SKM-1 treated with dmso at 0.1 percent for 144 hours (cell line): ENCODE results near the gene HEATR3.
"Not testable (repeated sequence)": the region's sequence is repeated elsewhere in the genome, so short reads cannot be mapped to it uniquely, and the experiment has no call there.

Experiments used
- DNase-seq: peaks from one replicate; lab custom pipeline; 2025; ENCODE audit not compliant: unreplicated experiment; lab: John Stamatoyannopoulos, UW

The HEATR3 gene

DNA sequence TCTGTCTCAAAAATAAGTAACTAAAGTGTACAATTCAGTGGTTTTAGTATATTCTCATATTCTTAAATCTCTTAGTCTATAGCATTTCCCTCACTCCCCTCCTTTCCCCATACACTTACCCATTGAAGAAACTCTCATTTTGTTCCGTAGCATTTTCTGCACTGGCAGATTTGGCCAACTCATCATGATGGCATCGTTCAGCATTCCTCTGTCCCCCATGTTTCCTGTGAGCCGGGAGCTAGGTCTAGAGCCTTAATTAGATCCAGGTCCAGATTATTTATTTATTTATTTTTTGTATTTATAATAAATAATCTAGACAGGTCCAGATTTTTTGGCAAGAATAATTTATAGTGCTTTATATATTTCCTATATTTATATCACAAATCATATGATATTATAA is 31.0 kb downstream of the HEATR3 start:
- no peak for DNase-seq

DNA sequence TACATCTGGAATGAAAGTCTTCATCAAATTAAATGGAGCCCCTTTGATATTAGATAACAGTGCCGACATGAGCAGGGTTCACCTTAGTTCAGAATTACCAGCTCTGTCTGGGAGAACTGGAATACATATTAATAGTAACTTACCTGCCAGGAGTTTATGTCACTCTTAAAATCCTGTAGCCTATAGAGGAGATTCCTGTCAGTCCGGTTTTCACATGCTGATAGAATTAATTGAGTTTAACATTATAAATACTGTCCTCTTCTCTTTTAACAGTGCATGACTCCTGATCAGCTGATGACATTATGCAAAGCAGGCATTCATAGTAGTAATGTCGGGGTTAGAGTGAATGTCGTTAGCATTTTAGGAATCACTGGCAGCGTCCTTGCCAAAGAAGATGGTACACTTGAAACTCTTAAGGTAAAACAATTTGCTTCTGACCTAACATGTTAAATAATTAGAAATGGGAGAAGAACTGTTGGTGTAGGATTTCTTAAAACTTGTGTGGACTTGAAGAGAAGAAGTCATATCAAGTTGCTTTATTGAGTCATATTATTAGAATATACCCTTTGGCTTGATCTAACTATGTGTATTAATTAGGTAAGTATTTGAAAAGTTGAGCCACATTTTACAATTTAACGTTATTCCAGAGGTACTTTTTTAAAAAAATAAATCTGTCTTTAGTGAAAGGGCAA is 34.3 kb downstream of the HEATR3 start:
- no peak for DNase-seq

DNA sequence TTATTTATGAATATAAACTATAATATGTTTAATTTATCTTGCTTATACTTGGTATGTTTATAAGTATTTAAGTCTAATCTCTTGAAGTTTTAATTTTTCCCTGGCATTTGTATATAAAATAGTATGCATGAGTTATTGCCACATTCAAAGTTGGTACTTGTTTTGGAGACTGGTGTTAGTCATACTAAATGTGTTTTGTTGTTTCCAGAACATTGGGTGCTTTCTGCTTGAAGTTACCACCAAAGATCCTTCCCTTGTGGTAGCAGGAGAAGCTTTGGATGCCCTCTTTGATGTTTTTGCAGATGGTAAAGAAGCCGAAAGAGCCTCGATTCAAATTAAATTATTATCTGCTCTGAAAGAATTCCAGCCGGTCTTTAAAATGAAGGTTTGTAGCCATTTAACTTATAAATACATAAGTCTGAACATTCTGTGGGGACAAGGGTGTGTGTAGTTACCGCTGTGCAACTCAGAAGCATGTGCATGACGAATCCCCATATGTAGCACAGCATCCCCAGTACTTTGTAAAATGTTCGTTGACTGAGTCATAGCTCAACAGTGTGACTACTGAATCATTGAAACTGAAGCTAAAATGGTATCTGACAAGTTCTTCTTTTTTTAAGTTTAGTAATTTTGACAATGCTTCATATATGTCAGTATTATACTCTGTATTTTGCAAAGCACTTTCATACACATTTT is 36.4 kb downstream of the HEATR3 start:
- no peak for DNase-seq

- no peak for DNase-seq
Observed at GRCh38 chr16:50103764-50104163, 38.0 kb downstream of the HEATR3 start.

GRCh38 chr16:50114357-50115129 is 48.8 kb downstream of the HEATR3 start:
- no peak for DNase-seq

- DNase-seq, result no peak
Observed at GRCh38 chr16:50120711-50121110, 54.9 kb downstream of the HEATR3 start.

GRCh38 chr16:50121278-50121677 is 55.5 kb downstream of the HEATR3 start:
- DNase-seq, result no peak

DNA sequence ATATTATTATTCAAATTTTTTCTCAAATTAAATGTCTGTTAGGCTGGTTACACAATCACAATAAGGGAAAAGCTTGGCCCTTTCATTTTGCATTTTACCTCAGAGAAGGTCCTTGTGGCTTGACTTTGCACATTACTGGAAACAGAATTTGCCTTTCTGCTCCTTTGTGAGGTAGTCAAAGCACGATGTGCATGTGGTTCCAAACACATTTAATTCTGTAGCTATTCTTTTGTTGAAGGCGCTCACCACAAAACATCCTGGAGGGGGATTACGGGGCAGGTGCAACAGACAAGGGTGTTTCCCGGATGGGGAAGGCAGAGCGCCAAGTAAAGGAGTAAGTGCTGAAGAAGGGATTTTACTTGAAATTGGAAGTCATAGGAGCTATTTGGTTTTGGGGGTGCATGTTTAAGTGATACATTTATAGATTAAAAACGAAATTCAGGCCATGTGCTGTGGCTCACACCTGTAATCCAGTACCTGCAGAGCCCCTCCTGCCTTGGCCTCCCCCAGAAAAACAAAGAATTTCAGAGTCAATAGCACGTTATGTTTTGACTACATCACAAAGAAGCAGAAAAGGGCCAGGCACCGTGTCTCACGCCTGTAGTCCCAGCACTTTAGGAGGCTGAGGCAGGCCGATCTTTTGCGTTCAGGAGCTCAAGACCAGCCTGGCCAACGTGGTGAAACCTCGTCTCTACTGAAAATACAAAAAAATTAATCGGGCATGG is 56.1 kb downstream of the HEATR3 start:
- DNase-seq, result no peak

DNA sequence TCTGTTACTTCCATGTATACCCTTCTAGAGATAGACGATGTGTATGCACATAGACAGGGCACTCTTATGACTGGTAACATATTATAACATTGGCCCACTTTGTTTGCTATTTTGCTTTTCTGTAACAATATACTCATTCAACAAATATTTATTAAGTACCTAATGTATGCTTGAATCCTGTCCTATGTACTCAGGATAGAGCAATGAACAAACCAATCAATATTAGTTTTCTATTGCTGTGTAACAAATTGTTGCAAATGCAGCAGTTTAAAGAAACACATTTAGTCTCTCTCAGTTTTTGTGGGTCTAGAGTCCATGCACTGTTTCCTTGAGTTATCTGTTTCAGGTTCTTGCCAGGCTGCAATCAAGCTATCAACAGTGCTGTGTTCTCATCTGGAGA is 57.6 kb downstream of the HEATR3 start:
- DNase-seq, result no peak

DNA sequence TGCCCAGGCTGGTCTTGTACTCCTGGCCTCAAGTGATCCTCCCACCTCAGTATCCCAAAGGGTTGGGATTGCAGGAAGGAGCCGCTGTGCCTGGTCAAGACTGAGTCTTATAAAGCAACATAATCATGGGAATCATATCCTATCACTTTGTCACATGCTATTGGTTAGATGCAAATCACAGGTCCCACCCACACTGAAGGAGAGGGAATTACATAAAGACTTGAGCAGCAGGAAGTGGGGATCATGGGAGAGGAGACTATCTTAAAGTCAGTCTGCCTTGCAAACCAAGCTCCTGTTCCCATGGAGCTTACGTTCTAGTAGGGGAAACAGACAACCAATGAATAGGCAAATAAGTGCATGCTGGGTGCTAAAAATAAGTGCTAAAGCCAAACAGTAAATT is 59.0 kb downstream of the HEATR3 start:
- no peak for DNase-seq

GRCh38 chr16:50126183-50126582 is 60.4 kb downstream of the HEATR3 start:
- DNase-seq, result no peak

DNA sequence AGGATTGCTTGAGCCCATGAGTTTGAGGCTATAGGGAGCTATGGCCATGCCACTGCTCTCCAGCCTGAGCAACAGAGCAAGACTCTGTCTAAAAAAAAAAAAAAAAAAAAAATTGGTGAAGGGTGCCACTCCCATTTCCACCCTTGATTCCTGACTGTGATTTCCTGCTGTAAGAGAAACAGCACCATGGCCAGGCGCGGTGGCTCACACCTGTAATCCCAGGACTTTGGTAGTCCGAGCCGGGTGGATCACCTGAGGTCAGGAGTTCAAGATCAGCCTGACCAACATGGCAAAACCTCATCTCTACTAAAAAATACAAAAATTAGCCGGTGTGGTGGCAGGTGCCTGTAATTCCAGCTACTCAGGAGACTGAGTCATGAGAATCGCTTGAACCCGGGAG is 66.8 kb downstream of the HEATR3 start:
- not testable (repeated sequence) for DNase-seq

GRCh38 chr16:50133214-50133613 is 67.4 kb downstream of the HEATR3 start:
- no peak for DNase-seq

GRCh38 chr16:50136399-50136798 is 70.6 kb downstream of the HEATR3 start:
- no peak for DNase-seq

- no peak for DNase-seq
Observed at GRCh38 chr16:50137268-50137667, 71.5 kb downstream of the HEATR3 start.

GRCh38 chr16:50139580-50139979 is 73.8 kb downstream of the HEATR3 start:
- DNase-seq, result no peak

DNA sequence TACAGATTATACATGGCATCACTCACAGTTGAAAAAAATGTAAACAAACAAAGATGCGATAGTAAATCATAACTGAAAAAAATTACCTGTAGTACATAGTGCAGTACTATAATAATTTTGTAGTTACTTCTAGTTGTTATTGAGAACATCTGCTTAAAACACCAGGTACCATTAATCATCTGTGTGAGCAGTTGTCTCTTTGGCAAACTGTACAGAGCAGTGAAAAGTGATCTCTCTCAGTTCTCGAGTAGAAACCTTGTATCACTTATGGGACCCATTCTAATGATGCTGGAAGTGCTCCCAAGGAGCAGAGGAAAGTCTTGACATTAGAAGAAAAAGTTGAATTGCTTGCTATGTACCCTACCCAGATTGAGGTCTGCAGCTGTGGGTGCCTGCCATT is 78.4 kb downstream of the HEATR3 start:
- DNase-seq, result no peak

DNA sequence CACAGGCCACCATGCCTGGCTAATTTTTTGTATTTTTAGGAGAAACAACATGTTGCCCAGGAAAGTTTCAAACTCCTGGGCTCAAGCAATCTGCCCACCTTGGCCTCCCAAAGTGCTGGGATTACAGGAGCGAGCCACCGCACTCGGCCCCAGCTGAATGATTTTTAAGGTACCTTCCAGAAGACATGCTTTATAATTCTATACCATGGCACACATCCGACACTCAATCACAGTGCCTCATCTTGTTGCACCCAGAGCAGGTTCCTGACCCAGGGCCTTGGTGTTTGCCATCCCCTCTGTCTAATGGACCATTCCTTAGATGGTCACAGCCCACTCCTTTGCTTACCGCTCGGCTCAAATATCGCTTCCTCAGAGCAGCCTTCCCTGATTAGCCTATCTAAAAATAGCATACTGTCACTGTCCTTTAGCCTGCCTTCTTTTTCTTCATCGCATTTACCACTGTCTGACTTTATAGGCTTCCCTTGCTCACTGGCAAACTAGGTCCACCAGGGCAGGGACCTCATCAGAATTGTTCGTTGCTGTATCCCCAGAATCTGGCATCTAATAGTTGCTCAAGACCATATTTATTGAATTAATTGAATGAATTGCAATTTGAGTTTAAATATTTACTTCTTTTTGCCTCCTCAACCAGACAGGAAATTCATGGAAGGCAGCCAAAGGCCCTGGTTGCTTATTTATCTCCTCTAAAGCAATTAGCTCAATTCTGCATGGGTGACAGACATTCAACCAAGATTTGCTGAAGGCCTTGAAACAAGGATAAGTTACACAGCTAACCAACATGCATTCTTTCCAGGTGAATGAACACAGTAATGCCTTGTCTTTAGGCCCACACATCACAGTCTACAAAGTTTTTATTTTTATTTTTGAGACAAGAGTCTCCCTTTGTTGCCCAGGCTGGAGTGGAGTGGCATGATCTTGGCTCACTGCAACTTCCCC is 81.0 kb downstream of the HEATR3 start:
- DNase-seq, result no peak

- no peak for DNase-seq
Observed at GRCh38 chr16:50151322-50151721, 85.6 kb downstream of the HEATR3 start.

DNA sequence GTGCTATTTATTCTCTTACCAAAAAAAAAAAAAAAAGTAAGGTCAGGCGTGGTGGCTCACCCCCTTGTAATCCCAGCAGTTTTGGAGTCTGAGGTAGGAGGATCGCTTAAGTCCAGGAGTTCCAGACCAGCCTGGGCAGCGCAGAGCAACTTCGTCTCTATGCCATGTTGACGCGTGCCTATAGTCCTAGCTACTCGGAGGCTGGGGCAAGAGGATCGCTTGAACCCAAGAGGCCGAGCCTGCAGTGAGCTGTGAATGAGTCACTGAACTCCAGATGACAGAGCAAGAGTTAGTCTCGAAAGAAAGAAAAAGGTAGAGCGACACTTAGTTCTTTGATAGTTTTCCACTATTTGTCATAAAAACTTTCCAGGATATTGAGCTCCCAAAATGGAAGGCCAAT is 86.0 kb downstream of the HEATR3 start:
- DNase-seq, result no peak
